ENCODE data around the gene FAM120B. TPM values are rescaled to one million over a fixed set of nuclear protein-coding genes. Genes with fewer than 3 reads are reported as not detected.

The FAM120B gene
- total RNA-seq, 4 donors from 2014 or later, result 10.7 to 17.0 (median 13.5) TPM

DNA sequence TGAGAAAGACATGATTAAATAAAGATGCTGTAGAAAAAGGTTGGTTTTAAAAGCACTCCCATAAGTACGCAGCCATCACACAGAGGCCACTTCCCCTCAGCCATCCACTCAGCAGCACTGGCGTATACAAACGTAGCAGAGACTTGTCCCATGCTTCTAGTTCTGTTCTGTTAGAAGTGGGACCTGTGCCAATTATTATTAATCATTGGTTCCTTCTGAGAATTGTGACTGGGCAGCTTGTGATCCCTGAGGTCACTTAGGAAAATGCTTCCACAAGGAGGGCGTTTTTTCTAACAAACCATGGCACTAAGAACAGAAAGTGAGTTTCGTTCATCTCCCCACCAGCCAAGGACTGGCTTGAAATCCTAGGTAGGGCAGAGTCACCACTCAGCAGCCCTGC lies 53.9 kb downstream of the FAM120B start:
- DNase-seq (no peak), ATAC-seq (peak in 1 of 2 donors; percentile 20)
- Histone ChIP-seq H3K4me3 (no peak overlapping the region), H3K9me3 (no peaks in the 10 kb centered on the region), H3K27me3 (no peaks in the 10 kb centered on the region), H3K27ac (no peak overlapping the region), H3K36me3 (peaks cover 0 to 27% of the 10 kb centered on the region in 2 donors), H3K4me1 (peaks cover 7 to 17% of the 10 kb centered on the region in 2 donors)
- in situ Hi-C loops (cut with MboI; ENCODE audit: low sequenced_read_pairs in 4 of 4), result no loop called here
- intact Hi-C loops (cut with DNase I; ENCODE audit: low total_unique reads), result no loop called here
- TF ChIP-seq, protein P1, sequence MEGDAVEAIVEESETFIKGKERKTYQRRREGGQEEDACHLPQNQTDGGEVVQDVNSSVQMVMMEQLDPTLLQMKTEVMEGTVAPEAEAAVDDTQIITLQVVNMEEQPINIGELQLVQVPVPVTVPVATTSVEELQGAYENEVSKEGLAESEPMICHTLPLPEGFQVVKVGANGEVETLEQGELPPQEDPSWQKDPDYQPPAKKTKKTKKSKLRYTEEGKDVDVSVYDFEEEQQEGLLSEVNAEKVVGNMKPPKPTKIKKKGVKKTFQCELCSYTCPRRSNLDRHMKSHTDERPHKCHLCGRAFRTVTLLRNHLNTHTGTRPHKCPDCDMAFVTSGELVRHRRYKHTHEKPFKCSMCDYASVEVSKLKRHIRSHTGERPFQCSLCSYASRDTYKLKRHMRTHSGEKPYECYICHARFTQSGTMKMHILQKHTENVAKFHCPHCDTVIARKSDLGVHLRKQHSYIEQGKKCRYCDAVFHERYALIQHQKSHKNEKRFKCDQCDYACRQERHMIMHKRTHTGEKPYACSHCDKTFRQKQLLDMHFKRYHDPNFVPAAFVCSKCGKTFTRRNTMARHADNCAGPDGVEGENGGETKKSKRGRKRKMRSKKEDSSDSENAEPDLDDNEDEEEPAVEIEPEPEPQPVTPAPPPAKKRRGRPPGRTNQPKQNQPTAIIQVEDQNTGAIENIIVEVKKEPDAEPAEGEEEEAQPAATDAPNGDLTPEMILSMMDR (IDR thresholded peaks at IDR 0.05 in 4 of 5, conservative IDR thresholded peaks at IDR 0.05 in 1 of 5), result no peak
- no peak for TF ChIP-seq POLR2A (IDR thresholded peaks at IDR 0.05)

DNA sequence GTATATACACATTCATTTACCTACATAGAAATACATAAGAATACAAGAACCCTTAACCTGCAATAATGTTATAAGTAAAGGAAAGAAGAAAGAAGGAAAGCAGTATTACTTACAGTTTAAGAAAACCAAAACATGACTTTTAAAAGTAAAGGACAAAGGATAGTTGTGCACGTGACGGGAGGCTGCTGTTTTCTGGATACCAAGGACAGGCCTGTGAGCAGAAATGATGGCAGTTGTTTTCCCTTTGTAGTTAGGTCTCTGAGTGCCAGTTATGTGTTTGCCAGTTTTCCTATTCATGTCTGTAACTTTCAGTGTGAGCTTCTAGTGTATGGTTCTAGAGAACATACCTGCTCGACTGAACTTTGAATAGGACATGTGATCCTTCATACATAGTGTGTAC lies 54.8 kb downstream of the FAM120B start:
- ATAC-seq, result no peak
- DNase-seq, result no peak
- no peak overlapping the region for H3K4me3 ChIP-seq
- peaks cover 8 to 26% of the 10 kb centered on the region in 2 donors for H3K4me1 ChIP-seq
- H3K27me3 ChIP-seq, result no peaks in the 10 kb centered on the region
- H3K36me3 ChIP-seq, result peaks cover 0 to 27% of the 10 kb centered on the region in 2 donors
- in situ Hi-C loops (cut with MboI; ENCODE audit: low sequenced_read_pairs in 4 of 4) (no loop called here), intact Hi-C loops (cut with DNase I; ENCODE audit: low total_unique reads) (no loop called here)
- no peak for TF ChIP-seq POLR2A (IDR thresholded peaks at IDR 0.05)
- TF ChIP-seq, protein P1 (IDR thresholded peaks at IDR 0.05 in 4 of 5, conservative IDR thresholded peaks at IDR 0.05 in 1 of 5), result no peak
- H3K9me3 ChIP-seq, result no peaks in the 10 kb centered on the region
- no peak overlapping the region for H3K27ac ChIP-seq

DNA sequence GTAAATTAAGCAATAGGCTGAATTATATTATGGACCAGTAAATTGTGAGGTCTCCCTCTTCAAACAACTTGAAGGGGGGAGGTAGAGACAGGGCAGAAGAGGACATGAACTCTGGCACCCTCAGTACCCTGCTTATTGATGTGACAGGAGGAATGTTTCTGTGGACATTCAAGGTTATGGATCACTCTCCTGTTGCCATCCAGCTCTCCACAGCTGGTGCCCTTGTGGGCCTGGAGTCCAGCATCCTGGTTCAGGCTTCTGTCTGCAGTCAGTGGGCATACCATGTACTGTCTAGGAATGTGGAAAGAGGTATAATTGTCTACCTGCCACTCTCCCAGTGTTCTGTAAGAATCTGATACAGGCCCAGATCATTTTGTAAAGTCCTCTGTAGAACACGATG lies 55.6 kb downstream of the FAM120B start:
- intact Hi-C loops (cut with DNase I; ENCODE audit: low total_unique reads) (no loop called here), in situ Hi-C loops (cut with MboI; ENCODE audit: low sequenced_read_pairs in 4 of 4) (no loop called here)
- no peak overlapping the region for H3K4me3 ChIP-seq
- H3K4me1 ChIP-seq, result peaks cover 16 to 34% of the 10 kb centered on the region in 2 donors
- no peak overlapping the region for H3K27ac ChIP-seq
- DNase-seq (no peak), ATAC-seq (no peak)
- H3K9me3 ChIP-seq, result no peaks in the 10 kb centered on the region
- H3K36me3 ChIP-seq, result peaks cover 0 to 27% of the 10 kb centered on the region in 2 donors
- TF ChIP-seq POLR2A (IDR thresholded peaks at IDR 0.05), result no peak
- TF ChIP-seq, protein P1 (IDR thresholded peaks at IDR 0.05 in 4 of 5, conservative IDR thresholded peaks at IDR 0.05 in 1 of 5), result no peak
- H3K27me3 ChIP-seq, result no peaks in the 10 kb centered on the region

DNA sequence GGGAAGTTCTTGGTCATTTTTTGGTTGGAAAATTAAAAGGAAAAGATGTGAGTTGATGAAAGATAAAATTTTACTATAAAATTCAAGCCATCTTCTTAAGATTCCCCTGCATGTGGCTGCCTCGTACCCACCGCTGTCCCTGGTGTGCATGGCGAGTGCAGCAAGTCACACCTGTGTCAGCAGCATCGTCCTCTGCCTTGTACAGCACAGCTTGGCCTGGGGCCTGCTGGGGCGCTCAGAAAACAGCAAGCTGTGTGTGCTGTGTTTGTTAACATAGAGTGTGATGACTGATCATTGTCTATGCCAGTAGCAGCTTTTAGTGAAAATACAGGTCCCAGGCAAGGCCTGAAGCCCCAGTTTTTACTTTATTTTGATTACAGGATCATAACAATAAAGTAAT lies 56.7 kb downstream of the FAM120B start:
- Histone ChIP-seq H3K4me1 (peaks cover 23 to 31% of the 10 kb centered on the region in 2 donors), H3K4me3 (no peak overlapping the region), H3K36me3 (peaks cover 0 to 22% of the 10 kb centered on the region in 2 donors), H3K27me3 (no peaks in the 10 kb centered on the region), H3K9me3 (no peaks in the 10 kb centered on the region), H3K27ac (no peak overlapping the region)
- TF ChIP-seq, protein P1 (IDR thresholded peaks at IDR 0.05 in 4 of 5, conservative IDR thresholded peaks at IDR 0.05 in 1 of 5), result no peak
- no peak for TF ChIP-seq POLR2A (IDR thresholded peaks at IDR 0.05)
- ATAC-seq (no peak), DNase-seq (no peak)
- in situ Hi-C loops (cut with MboI; ENCODE audit: low sequenced_read_pairs in 4 of 4), result no loop called here
- intact Hi-C loops (cut with DNase I; ENCODE audit: low total_unique reads), result no loop called here

DNA sequence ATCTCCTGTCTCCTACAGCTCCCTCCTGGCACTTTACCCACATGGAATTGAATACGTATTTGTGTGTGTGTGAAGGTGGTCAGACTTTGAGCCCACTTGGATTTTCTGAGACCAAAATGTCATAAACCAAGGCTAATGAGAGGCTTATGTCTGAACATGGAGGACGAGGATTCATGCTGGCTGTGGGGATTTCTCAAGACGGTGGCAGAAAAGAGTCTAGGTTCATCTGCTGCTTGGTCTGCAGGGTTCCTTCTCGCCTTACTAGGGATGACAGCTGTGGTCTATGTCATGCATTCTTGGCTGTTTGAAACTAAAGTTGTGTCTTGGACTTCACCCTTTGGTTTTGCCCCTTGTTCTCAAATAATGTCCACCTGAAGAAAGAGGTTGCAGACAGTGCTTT lies 58.6 kb downstream of the FAM120B start:
- in situ Hi-C loops (cut with MboI; ENCODE audit: low sequenced_read_pairs in 4 of 4) (no loop called here), intact Hi-C loops (cut with DNase I; ENCODE audit: low total_unique reads) (no loop called here)
- TF ChIP-seq, protein P1 (IDR thresholded peaks at IDR 0.05 in 4 of 5, conservative IDR thresholded peaks at IDR 0.05 in 1 of 5), result no peak
- no peak for TF ChIP-seq POLR2A (IDR thresholded peaks at IDR 0.05)
- H3K36me3 ChIP-seq, result peaks cover 0 to 8% of the 10 kb centered on the region in 2 donors
- H3K9me3 ChIP-seq, result no peaks in the 10 kb centered on the region
- H3K27me3 ChIP-seq, result no peaks in the 10 kb centered on the region
- no peak for DNase-seq
- ATAC-seq, result no peak
- H3K4me3 ChIP-seq, result no peak overlapping the region
- H3K27ac ChIP-seq, result no peak overlapping the region
- H3K4me1 ChIP-seq, result peaks cover 29 to 31% of the 10 kb centered on the region in 2 donors

Data from gastrocnemius medialis (tissue), 4 donors.